HL-60/S4 (cell line): ENCODE data around the gene FBXO41.

Experiments used
- in situ Hi-C: fragments of 300-500 bp; cut with MboI; formaldehyde crosslinking; loops from 2 replicates; pipeline ENCODE4 v1.14.3; 2022; ENCODE audit warnings: low sequenced_read_pairs

FBXO41 gene

GRCh38 chr2:73289304-73289703 lies 5.0 kb upstream of the FBXO41 start:
- in situ Hi-C loops: no loop called here

- in situ Hi-C loops: no loop called here
Measured at GRCh38 chr2:73286134-73286655, 1.9 kb upstream of the FBXO41 start.

- in situ Hi-C loops: no loop called here
Measured at GRCh38 chr2:73285159-73285739, 971 bp upstream of the FBXO41 start.

DNA sequence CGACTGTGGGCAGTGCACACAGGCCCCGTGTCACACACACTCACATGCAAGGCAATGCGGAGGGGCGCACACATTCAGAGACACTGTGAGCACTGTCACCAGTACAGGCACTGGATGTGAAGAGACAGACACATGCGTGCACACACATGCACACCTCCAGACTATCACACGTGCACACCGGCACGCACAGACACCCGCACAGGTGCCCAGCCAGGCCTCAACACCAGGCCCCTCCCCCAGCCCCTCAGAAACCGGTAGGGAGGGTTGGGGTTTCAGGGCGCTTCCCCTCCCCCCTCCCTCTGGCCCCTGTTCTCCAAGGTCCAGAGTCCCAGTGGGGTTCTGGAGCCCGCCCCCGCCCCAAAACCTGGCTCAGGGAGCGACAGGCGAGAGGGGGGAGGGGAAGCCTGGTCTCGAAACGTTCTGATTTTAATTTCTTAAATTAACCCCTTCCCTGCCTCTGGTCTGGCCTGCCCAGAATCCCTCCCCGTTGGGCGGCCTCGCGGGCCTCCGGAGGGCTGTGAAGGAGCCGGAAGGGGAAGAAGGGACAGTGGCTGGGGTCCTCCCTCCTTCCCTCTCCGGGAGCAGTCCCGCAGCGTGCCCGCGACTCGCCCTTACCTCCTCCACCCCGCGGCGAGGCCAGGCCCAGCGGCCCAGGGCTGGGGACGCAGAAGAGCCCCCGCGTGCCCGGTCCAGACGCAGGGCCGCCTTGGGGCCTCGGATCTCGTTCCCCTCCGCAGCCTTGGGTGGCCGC lies 558 bp downstream of the FBXO41 start:
- in situ Hi-C loops: no loop called here

- in situ Hi-C loops: no loop called here
Measured at GRCh38 chr2:73282924-73283544, 1.2 kb downstream of the FBXO41 start.

DNA sequence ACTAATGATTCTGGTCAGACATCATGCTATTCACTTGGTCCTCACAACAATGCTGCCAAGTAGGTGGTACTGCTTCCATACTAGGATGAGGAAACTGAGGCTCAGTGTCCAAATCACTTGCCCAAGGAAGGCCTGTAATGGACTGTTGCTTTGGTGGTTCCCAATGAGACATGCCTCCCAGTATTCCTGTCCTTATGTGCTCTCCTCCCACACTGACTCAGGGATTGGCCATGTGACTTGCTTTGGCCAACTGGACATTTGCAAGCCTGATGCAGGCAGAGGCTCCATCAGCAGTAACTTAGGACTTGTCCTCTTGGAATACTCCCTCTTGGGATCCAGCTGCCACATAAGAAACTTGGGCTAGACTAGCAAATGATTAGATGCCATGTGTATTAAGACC lies 3.0 kb downstream of the FBXO41 start:
- in situ Hi-C loops: no loop called here

DNA sequence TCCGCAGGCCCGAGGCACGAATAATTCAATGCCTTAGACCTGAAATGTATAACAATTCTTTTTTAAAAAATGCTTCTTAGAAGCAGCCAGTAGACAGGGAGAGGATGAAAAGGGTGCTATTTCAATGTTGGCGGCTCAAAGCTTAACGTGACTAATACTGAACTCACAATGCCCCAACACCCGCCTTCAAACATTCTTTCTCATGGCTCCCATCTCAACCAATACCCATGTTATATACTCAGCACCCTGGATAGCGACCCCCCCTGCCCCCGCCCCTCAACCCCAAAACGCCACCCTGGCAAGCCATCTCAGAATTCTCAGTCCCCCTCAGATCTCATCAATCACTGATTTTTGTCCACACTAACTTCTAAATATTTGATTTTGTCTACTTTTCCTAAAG lies 4.4 kb downstream of the FBXO41 start:
- in situ Hi-C loops: no loop called here

GRCh38 chr2:73272270-73272669 lies 12.0 kb downstream of the FBXO41 start:
- in situ Hi-C loops: no loop called here

DNA sequence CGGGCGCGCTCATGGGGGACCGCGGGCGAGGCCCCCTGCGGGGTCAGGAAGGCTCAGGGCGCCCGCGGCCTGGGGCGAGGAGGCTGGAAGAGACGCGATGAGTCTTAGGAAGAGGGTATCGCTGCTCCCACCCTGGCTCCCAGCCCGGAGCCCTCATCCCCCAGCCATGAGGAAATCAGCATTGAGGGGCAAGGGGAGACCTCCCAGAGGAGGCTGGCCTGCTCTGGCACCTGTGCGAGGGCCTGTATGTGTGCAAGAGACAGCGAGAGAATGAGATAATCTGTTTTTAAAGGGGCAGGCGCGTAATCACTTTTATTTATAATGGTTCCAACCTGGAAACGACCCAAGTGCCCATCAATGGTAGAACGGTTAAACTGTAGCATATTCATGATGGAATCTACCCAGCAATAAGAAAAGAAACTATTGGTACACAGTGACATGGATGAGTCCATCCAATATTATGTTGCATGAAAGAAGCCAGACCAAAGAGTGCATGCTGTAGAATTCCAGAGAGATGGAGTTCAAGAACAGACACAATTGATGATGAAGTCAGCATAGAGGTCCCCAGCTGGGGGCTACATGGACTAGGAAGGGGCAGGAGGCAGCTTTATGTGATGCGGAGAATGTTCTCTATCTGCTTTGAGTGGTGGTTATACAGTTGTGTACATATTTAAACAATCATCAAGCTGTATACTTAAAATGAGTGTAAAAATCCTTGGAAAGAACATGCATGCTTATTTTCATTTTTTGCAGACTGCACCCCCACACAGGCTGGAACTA lies 14.4 kb downstream of the FBXO41 start:
- in situ Hi-C loops: no loop called here

DNA sequence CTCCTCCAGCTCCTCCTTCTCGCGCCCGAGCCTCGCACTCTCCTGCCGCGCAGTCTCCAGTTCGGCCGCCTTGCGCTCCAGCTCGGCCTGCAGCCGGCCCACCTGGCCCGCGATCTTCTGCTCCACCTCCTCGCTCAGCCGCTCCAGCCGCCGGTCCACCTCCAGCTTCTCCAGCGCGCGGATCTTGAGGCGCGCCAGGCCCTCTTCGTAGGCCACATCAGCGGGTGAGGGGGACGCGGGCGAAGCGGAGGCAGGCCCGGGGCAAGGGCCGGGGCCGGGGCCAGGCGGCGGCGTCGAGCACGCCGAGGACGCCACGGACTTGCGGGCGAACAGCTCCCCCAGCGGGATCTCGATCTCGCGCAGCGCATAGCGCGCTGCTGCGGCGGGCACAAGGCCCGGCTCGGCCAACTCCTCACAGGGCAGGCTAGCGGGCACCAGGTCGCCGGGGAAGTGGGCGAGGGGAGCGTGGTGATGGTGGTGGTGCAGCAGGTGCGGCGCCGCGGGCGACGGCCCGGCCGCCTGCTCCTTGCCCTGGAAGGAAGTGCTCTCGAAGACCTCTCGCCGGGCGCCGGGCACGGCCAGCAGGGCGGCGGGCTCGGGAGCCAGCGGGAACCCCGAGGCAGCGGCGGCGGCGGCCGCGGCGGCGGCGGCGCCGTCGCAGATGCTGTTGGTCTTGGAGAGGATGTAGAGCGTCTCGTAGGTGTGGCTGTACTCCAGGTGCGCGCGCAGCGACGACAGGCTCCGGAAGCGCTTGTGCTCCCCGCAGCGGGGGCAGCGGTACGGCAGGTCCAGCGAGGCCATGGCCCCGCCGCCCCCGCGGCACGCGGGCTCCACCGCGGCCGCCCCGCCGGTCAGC lies 15.2 kb downstream of the FBXO41 start:
- in situ Hi-C loops: no loop called here

- in situ Hi-C loops: no loop called here
Measured at GRCh38 chr2:73268366-73268829, 15.9 kb downstream of the FBXO41 start.

DNA sequence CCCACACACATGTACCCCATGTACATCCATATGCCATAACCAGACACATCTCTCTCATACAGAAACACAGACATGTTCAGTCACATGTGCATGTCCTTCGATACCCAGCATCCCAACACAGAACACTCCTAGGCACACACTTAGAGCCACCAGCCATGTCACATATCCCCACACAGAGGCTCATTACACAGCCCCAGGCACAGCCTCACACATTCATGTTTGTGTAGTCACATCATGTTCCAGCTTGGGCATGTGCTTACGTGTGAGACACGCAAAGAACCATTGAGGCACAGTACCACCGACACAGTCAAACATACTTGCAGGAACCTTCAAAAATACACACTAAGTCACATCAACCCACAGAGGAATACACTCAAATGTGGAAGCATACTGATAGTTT lies 17.3 kb downstream of the FBXO41 start:
- in situ Hi-C loops: no loop called here

DNA sequence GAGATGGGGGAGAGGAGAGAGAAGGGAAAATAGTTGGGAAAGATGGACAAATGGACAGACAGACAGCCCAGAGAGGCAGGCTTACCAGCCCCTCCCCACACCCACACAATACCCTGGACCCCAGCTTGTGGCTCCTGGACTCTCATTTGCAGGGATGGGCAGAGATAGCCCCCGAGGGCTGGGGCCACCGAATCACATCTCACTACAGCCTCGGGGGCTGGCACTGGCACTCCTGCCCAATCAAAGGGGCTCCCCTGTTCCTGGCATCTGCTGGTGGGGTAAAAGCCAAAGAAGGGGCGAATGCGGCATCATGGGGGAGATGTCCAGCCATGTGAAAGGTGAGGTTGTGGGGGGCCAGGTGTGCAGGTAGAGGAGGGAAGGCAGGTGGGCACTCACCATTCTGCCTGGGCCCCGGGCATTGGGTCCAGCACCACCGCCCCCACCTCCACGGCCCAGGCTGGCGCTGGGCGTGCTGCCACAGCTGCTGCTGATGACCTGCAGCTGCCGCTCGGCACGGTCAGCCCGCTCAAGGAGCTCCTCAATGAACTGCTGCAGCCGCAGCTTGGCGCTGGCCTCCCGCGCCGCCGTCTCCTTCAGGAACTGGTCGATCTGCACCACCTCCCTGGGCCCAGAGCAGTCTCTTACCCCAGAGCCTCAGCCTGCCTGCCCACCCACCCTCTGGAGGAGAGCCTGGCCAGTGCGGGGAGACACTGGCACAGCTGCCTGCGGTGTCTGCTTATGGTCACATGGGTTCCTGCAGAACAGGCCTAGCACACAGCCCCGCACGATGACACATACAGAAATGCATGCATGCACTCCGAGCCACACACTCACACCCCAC lies 18.0 kb downstream of the FBXO41 start:
- in situ Hi-C loops: no loop called here

- in situ Hi-C loops: no loop called here
Measured at GRCh38 chr2:73265298-73266060, 18.8 kb downstream of the FBXO41 start.

DNA sequence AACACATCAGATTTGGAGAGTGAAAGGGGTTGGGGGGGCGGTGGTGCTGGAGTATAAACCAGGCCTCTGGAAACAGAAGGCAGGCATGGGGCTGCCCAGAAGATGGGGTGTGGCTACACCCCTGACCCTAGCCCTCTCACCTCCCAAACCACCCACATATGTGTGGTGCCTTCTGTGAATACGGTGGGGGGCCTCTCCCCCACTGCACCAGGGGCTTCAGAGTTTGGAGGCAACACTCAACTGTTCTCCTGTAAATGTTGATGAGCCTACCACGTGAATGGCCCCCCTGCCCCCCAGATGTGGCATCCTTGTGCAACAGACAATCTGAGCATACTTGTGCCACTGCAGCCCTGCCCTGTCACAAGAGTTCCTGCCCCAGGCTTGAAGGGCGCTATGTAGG lies 19.5 kb downstream of the FBXO41 start:
- in situ Hi-C loops: no loop called here

DNA sequence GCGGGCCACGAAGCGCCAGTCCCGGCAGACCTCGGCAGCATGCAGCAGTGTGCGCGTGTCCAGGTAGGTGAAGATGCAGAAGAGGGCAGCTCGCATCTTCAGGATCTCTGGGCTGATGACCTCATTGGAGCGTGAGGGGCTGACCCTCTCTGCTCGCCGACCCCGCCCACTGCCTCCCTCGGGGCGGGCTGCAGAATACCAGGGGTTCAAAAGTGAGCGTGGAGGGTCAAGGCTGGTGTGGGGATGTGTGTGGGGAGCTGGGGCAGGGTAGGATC lies 20.0 kb downstream of the FBXO41 start:
- in situ Hi-C loops: no loop called here

DNA sequence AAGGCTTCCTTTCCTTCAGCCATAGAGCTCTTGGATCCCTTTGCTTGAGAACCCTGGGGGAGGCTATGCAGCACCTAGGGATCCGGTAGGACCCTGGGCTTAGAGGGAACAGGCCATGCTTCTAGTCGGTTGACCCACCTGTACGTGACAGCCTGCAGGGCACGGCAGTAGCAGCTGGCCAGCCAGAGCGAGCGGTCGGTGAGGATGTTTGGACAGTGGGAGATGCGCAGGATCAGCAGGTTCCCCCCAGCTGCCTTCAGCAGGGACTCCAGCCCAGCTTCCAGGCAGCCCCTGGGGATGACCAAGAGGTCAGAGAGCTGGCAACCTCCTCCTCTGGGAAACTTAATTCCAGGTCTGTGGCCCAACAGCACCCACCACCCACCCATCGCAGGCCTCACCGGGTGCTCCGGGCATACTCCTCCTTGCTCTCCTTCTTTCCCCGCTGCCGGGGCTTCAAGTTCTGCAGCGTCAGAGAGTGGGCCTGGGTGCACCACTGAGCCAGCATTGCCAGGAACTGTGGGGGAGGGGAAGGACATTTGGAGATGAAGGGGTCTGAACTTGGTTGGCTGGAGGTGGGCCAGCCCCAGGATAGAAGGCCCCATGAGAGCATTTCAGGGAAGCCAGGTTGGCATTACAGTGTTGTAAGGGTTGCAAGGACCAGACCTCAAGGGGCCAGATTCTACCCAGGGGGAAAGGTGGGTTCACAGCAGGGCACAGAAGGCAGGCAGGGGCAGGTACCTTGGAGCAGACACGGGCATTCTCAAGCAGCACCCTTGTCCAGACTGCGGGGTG lies 20.5 kb downstream of the FBXO41 start:
- in situ Hi-C loops: no loop called here
